Gastrocnemius medialis (tissue), 4 donors: ENCODE results near the gene INPP4B. TPM values are rescaled to one million over a fixed set of nuclear protein-coding genes. Genes with fewer than 3 reads are reported as not detected.

ENCODE experiments used
- ATAC-seq, 2 donors: fragments of 150-250 bp; one replicate each; pipeline ENCODE4 v1.9.1; 2016
- DNase-seq, 2 donors: peaks; one replicate each; pipeline ENCODE4 v3.0.0-alpha.2; 2019
- H3K27ac ChIP-seq, 4 donors: fragments of 200-600 bp; sonication (generic); 1 replicate in 1 of 4; 2 replicates in 3 of 4; pipeline ENCODE4 v1.5.1; 2016 to 2018; ENCODE audit warnings: mild to moderate bottlenecking in 2 of 4, moderate library complexity in 1 of 4
- H3K27me3 ChIP-seq, 3 donors: fragments of 200-600 bp; sonication (generic) in 2 of 3; 1 replicate in 1 of 3; 2 replicates in 2 of 3; pipeline versions ENCODE4 v1.5.1 to v1.6.0; 2016 to 2019; ENCODE audit warnings: mild to moderate bottlenecking in 1 of 3, moderate library complexity in 1 of 3
- H3K36me3 ChIP-seq, 2 donors: fragments of 200-600 bp; sonication (generic) in 1 of 2; one replicate each; pipeline ENCODE4 v1.5.1; 2017 to 2018
- H3K4me1 ChIP-seq, 2 donors: fragments of 200-600 bp; sonication (generic) in 1 of 2; one replicate each; pipeline ENCODE4 v1.5.1; 2016 to 2017; ENCODE audit warnings: mild to moderate bottlenecking in 2 of 2
- H3K4me3 ChIP-seq, 4 donors: fragments of 200-600 bp; sonication (generic) in 3 of 4; 1 replicate in 1 of 4; 2 replicates in 3 of 4; pipeline ENCODE4 v1.5.1; 2016 to 2019; ENCODE audit warnings: mild to moderate bottlenecking in 2 of 4
- H3K9me3 ChIP-seq, 3 donors: fragments of 200-600 bp; sonication (generic) in 2 of 3; 1 replicate in 1 of 3; 2 replicates in 2 of 3; pipeline ENCODE4 v1.5.1; 2016 to 2019
- CTCF ChIP-seq, 5 experiments: fragments of 450-650 bp in 3 of 5; fragments of 200-600 bp in 2 of 5; sonication (generic) in 2 of 5; IDR thresholded peaks in 4 of 5; conservative IDR thresholded peaks in 1 of 5; 1 replicate in 4 of 5; 2 replicates in 1 of 5; pipeline ENCODE4 v1.5.1; 2016 to 2019; ENCODE audit warnings: antibody characterized with exemption in 5 of 5, mild to moderate bottlenecking in 3 of 5, moderate library complexity in 3 of 5
- POLR2A ChIP-seq, 2 donors: fragments of 450-650 bp; IDR thresholded peaks; one replicate each; pipeline ENCODE4 v1.6.1; 2017; ENCODE audit warnings: antibody characterized with exemption in 2 of 2, mild to moderate bottlenecking in 2 of 2, moderate library complexity in 2 of 2
- in situ Hi-C, 4 donors: fragments of 200-750 bp; cut with MboI; loops; one replicate each; pipeline versions ENCODE4 v1.15.0 to v1.8.0; 2017; ENCODE audit warnings: low sequenced_read_pairs in 4 of 4
- intact Hi-C: fragments of 100-400 bp; cut with DNase I; formaldehyde crosslinking; loops from one replicate; pipeline ENCODE4 v1.15.1; 2023; ENCODE audit warnings: low total_unique reads
- total RNA-seq, 4 donors: library from RNA; depleted of rRNA; stranded (reverse); fragments of >200 nt; gene quantifications; one replicate each; pipeline versions ENCODE4 v1.1.0 to v1.2.3, GENCODE V29; 2016

Gene INPP4B
- total RNA-seq, 4 donors from 2014 or later: 7.5 to 23.6 (median 9.1) TPM

- H3K9me3 ChIP-seq: no peaks in the 10 kb centered on the region
- no peak for DNase-seq
- intact Hi-C loops: no loop called here
- in situ Hi-C loops: no loop called here
- TF ChIP-seq CTCF (IDR thresholded peaks at IDR 0.05 in 4 of 5, conservative IDR thresholded peaks at IDR 0.05 in 1 of 5) (no peak), POLR2A (IDR thresholded peaks at IDR 0.05) (no peak)
- no peaks in the 10 kb centered on the region for H3K4me1 ChIP-seq
- H3K36me3 ChIP-seq: no peaks in the 10 kb centered on the region
- no peaks in the 10 kb centered on the region for H3K27me3 ChIP-seq
- H3K4me3 ChIP-seq: no peak overlapping the region
- H3K27ac ChIP-seq: no peak overlapping the region
- no peak for ATAC-seq
Observed at GRCh38 chr4:142801966-142802365, 44.1 kb downstream of the INPP4B start.

- TF ChIP-seq CTCF (IDR thresholded peaks at IDR 0.05 in 4 of 5, conservative IDR thresholded peaks at IDR 0.05 in 1 of 5) (no peak), POLR2A (IDR thresholded peaks at IDR 0.05) (no peak)
- intact Hi-C loops (no loop called here), in situ Hi-C loops (no loop called here)
- H3K27me3 ChIP-seq: no peaks in the 10 kb centered on the region
- H3K4me1 ChIP-seq: no peaks in the 10 kb centered on the region
- DNase-seq (no peak), ATAC-seq (no peak)
- no peaks in the 10 kb centered on the region for H3K36me3 ChIP-seq
- no peaks in the 10 kb centered on the region for H3K9me3 ChIP-seq
- no peak overlapping the region for H3K4me3 ChIP-seq
- H3K27ac ChIP-seq: no peak overlapping the region
Observed at GRCh38 chr4:142781114-142781513, 65.0 kb downstream of the INPP4B start.

DNA sequence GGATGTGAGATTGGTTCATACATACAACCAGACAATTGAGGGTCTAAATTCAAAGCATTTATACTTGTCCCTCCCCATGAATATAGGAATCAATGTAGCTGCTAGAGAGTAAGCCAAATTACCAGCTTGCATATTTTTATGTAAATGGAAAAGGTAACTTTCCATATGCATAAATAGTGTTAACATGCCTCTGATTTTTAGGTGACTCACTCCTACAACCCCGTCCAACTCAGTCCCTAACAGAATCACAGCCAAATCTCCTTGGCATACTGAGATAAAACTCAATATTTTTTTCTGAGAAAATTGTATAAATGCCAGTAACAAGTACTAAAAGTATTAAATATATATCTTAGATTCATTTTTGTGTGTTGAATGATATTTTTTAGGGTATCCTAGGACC is 67.2 kb downstream of the INPP4B start:
- TF ChIP-seq POLR2A (IDR thresholded peaks at IDR 0.05): no peak
- TF ChIP-seq CTCF (IDR thresholded peaks at IDR 0.05 in 4 of 5, conservative IDR thresholded peaks at IDR 0.05 in 1 of 5): no peak
- no peaks in the 10 kb centered on the region for H3K36me3 ChIP-seq
- DNase-seq (no peak), ATAC-seq (no peak)
- no peaks in the 10 kb centered on the region for H3K27me3 ChIP-seq
- intact Hi-C loops (no loop called here), in situ Hi-C loops (no loop called here)
- no peaks in the 10 kb centered on the region for H3K9me3 ChIP-seq
- no peak overlapping the region for H3K4me3 ChIP-seq
- H3K4me1 ChIP-seq: no peaks in the 10 kb centered on the region
- no peak overlapping the region for H3K27ac ChIP-seq

DNA sequence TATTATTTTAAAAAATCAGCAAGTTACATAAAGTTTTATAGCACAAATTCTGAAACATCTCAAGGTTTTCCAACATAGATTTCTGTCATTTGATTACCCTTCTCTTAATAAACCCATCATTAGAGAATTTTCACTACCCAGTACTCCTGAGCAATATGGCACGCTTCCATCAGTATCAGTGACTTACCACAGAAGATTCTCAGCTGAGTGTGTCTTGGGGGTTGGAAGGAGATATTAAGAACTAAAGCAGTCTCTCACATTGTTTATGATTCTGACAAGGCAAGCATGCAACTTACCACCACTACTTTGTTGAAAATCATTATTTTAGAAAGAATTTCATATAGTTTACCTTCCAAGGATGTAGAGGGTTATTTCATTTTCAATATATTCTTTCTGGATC is 67.7 kb downstream of the INPP4B start:
- ATAC-seq (no peak), DNase-seq (no peak)
- no peaks in the 10 kb centered on the region for H3K9me3 ChIP-seq
- no peaks in the 10 kb centered on the region for H3K27me3 ChIP-seq
- H3K4me1 ChIP-seq: no peaks in the 10 kb centered on the region
- no peaks in the 10 kb centered on the region for H3K36me3 ChIP-seq
- TF ChIP-seq POLR2A (IDR thresholded peaks at IDR 0.05) (no peak), CTCF (IDR thresholded peaks at IDR 0.05 in 4 of 5, conservative IDR thresholded peaks at IDR 0.05 in 1 of 5) (no peak)
- intact Hi-C loops: no loop called here
- H3K4me3 ChIP-seq: no peak overlapping the region
- H3K27ac ChIP-seq: no peak overlapping the region
- in situ Hi-C loops: no loop called here

DNA sequence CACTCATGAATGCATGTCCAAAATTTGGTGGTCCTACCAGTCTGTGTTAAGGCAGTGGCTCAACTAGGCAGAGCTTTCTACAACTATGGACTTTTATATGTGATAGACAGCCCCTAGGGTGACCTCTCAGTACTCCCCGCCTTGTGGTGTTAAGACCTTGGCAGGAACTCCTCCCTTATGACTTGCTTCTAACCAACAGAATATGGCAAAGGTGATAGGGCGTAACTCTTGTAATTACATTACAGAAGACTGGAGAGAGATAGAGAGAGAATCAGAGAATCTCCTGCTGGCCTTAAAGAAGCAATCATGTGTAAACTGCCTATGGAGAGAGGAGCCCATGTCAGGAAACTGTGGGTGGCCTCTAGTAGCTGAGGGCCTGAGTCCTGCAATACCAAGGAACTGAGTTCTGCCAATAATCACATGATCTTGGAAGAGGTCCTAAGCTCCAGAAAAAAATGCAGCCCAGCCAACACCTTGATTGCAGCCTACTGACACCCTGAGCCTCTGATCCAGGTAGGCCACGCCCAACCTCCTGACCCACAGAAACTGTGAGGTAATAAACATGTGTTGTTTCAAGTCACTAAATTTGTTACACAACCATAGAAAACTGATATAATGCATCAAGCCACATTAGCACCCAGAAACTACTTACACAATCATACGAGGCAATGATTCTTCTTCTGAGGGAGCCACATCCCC is 68.9 kb downstream of the INPP4B start:
- H3K27ac ChIP-seq: no peak overlapping the region
- no peaks in the 10 kb centered on the region for H3K9me3 ChIP-seq
- TF ChIP-seq CTCF (IDR thresholded peaks at IDR 0.05 in 4 of 5, conservative IDR thresholded peaks at IDR 0.05 in 1 of 5) (no peak), POLR2A (IDR thresholded peaks at IDR 0.05) (no peak)
- no peaks in the 10 kb centered on the region for H3K4me1 ChIP-seq
- in situ Hi-C loops (no loop called here), intact Hi-C loops (no loop called here)
- no peaks in the 10 kb centered on the region for H3K27me3 ChIP-seq
- H3K36me3 ChIP-seq: no peaks in the 10 kb centered on the region
- H3K4me3 ChIP-seq: no peak overlapping the region
- ATAC-seq (no peak), DNase-seq (no peak)
